Measurements from ENCODE around the gene LRRC46. TPM values are rescaled to one million over a fixed set of nuclear protein-coding genes. Genes with fewer than 3 reads are reported as not detected.

The LRRC46 gene
- total RNA-seq, 2 donors from 2014 or later, result 0.73 to 0.82 TPM

DNA sequence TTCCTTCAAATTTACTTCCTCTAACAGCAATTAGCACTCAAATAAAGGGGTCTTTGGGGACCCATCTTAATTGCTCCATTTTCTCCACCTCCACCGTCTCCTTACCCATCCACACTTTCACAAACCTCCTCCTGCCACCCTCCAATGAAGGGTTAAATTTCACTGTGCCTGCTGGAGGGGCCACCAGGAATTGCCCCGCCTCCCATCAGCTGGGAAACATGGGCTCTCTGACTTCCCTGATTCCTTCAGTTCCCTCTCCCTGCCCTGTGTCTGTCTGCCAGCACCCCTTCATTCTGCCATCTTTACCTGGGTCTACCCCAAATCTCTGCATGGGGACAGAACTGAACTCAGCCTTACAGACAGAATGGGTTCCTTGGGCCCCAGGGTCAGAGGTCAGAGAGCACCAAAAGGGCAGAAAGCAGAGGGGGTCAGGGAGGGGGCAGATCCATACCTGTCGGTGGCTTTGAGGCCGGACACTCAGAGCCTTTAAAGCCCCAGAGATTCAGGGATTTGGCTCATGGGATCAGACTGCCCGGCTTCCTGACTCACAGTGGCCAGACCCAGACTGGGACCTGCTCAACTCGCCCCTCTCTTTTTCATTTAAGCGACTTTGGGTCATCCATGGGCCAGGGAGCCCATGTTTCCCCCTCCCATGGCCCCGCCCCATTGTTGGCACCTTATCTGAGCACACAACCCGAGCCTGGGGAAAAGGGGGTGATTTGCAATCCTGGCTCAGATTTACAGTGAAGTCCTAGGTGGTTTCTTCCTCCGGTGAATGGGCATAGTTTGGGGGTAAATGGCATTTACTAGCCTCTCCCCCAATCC lies 46.9 kb downstream of the LRRC46 start:
- no peak for DNase-seq
- Histone ChIP-seq H3K4me1 (ENCODE audit: control insufficient read depth, insufficient read depth, low read length) (no peaks in the 10 kb centered on the region), H3K9me3 (ENCODE audit: control insufficient read depth, low read length) (no peaks in the 10 kb centered on the region), H3K9ac (ENCODE audit: extremely low read depth, low read length, poor library complexity, severe bottlenecking) (no peak overlapping the region), H3K27ac (ENCODE audit: low read depth, low read length) (no peak overlapping the region), H3K4me3 (ENCODE audit: low read length) (no peak overlapping the region), H3K27me3 (ENCODE audit: control insufficient read depth, insufficient read depth, low read length, poor library complexity, severe bottlenecking) (no peaks in the 10 kb centered on the region), H3K36me3 (ENCODE audit: control insufficient read depth, insufficient read depth, low read length) (no peaks in the 10 kb centered on the region)
- H3K36me3 Mint-ChIP-seq (ENCODE audit: low read depth), result no peaks in the 10 kb centered on the region
- WGBS, 2 experiments (ENCODE audit: insufficient coverage in 1 of 2, insufficient read length in 1 of 2), result 76 to 82% methylated on average over 6 to 10 of the region's 10 CpGs
- no peak overlapping the region for H3K27ac Mint-ChIP-seq
- no peak for TF ChIP-seq CTCF (conservative IDR thresholded peaks at IDR 0.05)
- no peaks in the 10 kb centered on the region for H3K9me3 Mint-ChIP-seq
- peaks cover 25% of the 10 kb centered on the region for H3K4me1 Mint-ChIP-seq
- H3K27me3 Mint-ChIP-seq (ENCODE audit: insufficient read depth), result peaks cover 29% of the 10 kb centered on the region
- no peak overlapping the region for H3K4me3 Mint-ChIP-seq

- H3K9ac ChIP-seq (ENCODE audit: extremely low read depth, low read length, poor library complexity, severe bottlenecking), result no peak overlapping the region
- no peak overlapping the region for H3K27ac Mint-ChIP-seq
- WGBS, 2 experiments (ENCODE audit: insufficient coverage in 1 of 2, insufficient read length in 1 of 2), result 81% methylated on average over 2 of the region's 2 CpGs; no CpG with 5 or more reads in 1 of the 2 experiments
Measured at GRCh38 chr17:47879028-47879585, 47.6 kb downstream of the LRRC46 start.

More at GRCh38 chr17:47879028-47879585, 47.6 kb downstream of the LRRC46 start:
- Mint-ChIP-seq H3K27me3 (ENCODE audit: insufficient read depth) (peaks cover 28% of the 10 kb centered on the region), H3K4me1 (peaks cover 24% of the 10 kb centered on the region), H3K9me3 (no peaks in the 10 kb centered on the region), H3K36me3 (ENCODE audit: low read depth) (no peaks in the 10 kb centered on the region), H3K4me3 (no peak overlapping the region)
- Histone ChIP-seq H3K4me1 (ENCODE audit: control insufficient read depth, insufficient read depth, low read length) (no peaks in the 10 kb centered on the region), H3K27ac (ENCODE audit: low read depth, low read length) (no peak overlapping the region), H3K27me3 (ENCODE audit: control insufficient read depth, insufficient read depth, low read length, poor library complexity, severe bottlenecking) (no peaks in the 10 kb centered on the region), H3K36me3 (ENCODE audit: control insufficient read depth, insufficient read depth, low read length) (no peaks in the 10 kb centered on the region), H3K9me3 (ENCODE audit: control insufficient read depth, low read length) (no peaks in the 10 kb centered on the region), H3K4me3 (ENCODE audit: low read length) (no peak overlapping the region)
- TF ChIP-seq CTCF (conservative IDR thresholded peaks at IDR 0.05), result no peak
- no peak for DNase-seq
